ENCODE measurements around the gene RBM20.
"Not testable (repeated sequence)": the region's sequence is repeated elsewhere in the genome, so short reads cannot be mapped to it uniquely, and the experiment has no call there.

RBM20 gene

GRCh38 chr10:110861476-110861875, 217.3 kb downstream of the RBM20 start:
- no peak for DNase-seq

- DNase-seq, result no peak
Observed at GRCh38 chr10:110861930-110862649, 218.0 kb downstream of the RBM20 start.

- DNase-seq, result no peak
Observed at GRCh38 chr10:110862961-110863360, 218.8 kb downstream of the RBM20 start.

- DNase-seq, result no peak
Observed at GRCh38 chr10:110863361-110863760, 219.2 kb downstream of the RBM20 start.

- no peak for DNase-seq
Observed at GRCh38 chr10:110863956-110864355, 219.8 kb downstream of the RBM20 start.

- DNase-seq, result peak in 1 of 2 experiments; percentile 28
Observed at GRCh38 chr10:110864662-110865140, 220.6 kb downstream of the RBM20 start.

GRCh38 chr10:110865186-110865808, 221.2 kb downstream of the RBM20 start:
- DNase-seq, result no peak

- DNase-seq, result no peak
Observed at GRCh38 chr10:110865809-110866482, 221.8 kb downstream of the RBM20 start.

- not testable (repeated sequence) for DNase-seq
Observed at GRCh38 chr10:110867011-110867806, 223.1 kb downstream of the RBM20 start.

GRCh38 chr10:110867807-110868465, 223.8 kb downstream of the RBM20 start:
- DNase-seq, result no peak

GRCh38 chr10:110868981-110869380, 224.8 kb downstream of the RBM20 start:
- DNase-seq, result no peak

GRCh38 chr10:110870823-110871297, 226.7 kb downstream of the RBM20 start:
- DNase-seq, result no peak

GRCh38 chr10:110871298-110872084, 227.4 kb downstream of the RBM20 start, which contains the start of gene PDCD4:
TSS of gene PDCD4 (plus strand) at chr10:110871928. CDS start at chr10:110876028, 4,100 bp downstream.
- peak; percentile 93 to 94 for DNase-seq

GRCh38 chr10:110872145-110872983, 228.2 kb downstream of the RBM20 start:
- DNase-seq, result peak; percentile 78

- DNase-seq, result no peak
Observed at GRCh38 chr10:110872984-110873923, 229.1 kb downstream of the RBM20 start.

GRCh38 chr10:110873951-110874350, 229.8 kb downstream of the RBM20 start:
- DNase-seq, result no peak

- DNase-seq, result no peak
Observed at GRCh38 chr10:110876000-110876399, 231.9 kb downstream of the RBM20 start.

- DNase-seq, result no peak
Observed at GRCh38 chr10:110876788-110877187, 232.7 kb downstream of the RBM20 start.

GRCh38 chr10:110880012-110880411, 235.9 kb downstream of the RBM20 start:
- no peak for DNase-seq
